ENCODE data around the gene RETN. TPM values are rescaled to one million over a fixed set of nuclear protein-coding genes. Genes with fewer than 3 reads are reported as not detected.

The RETN gene
- total and polyA plus RNA-seq, 2 of the 8 experiments (the other 6 are each of a cell fraction or from before 2014, with no cell fraction given): not detected

- H3K9ac ChIP-seq (replicated peaks in 1 of 4; ENCODE audit: extremely low read depth in 1 of 4, low read depth in 3 of 4, low read length in 3 of 4): no peak within 1 kb of the TSS
- H4K5ac ChIP-seq (ENCODE audit: insufficient read length, low read depth, low read length): no peak within 1 kb of the TSS
- no peak within 1 kb of the TSS for H2BK20ac ChIP-seq (ENCODE audit: low read length)
- H3K14ac ChIP-seq (ENCODE audit: insufficient read length): no peak within 1 kb of the TSS
- H3K23me2 ChIP-seq (ENCODE audit: low read depth, low read length): peaks cover 14% of the 10 kb centered on the region
- no peak within 1 kb of the TSS for H3K4me2 ChIP-seq (ENCODE audit: insufficient read depth in 1 of 2, low read depth in 2 of 2, low read length in 2 of 2)
- no peak within 1 kb of the TSS for H3K18ac ChIP-seq (ENCODE audit: extremely low read depth, low read length)
- no peaks in the 10 kb centered on the region for H3K9me3 ChIP-seq (ENCODE audit: insufficient read depth in 2 of 2, low read depth in 1 of 2, low read length in 1 of 2)
- no peaks in the 10 kb centered on the region; a peak in 2 of 8 replicates for H3K36me3 ChIP-seq (ENCODE audit: control insufficient read depth in 2 of 4, insufficient read depth in 4 of 4, low read length in 3 of 4)
- peaks cover 3 to 19% (median 16%) of the 10 kb centered on the region in 4 experiments for H3K27me3 ChIP-seq (replicated peaks in 1 of 4; ENCODE audit: control insufficient read depth in 3 of 4, extremely low read depth in 1 of 4, insufficient read depth in 3 of 4, low read length in 3 of 4)
- H3K56ac ChIP-seq (replicated peaks; ENCODE audit: insufficient read length, low read depth, low read length): no peak within 1 kb of the TSS
- 56% methylated on average over 2 of the region's 2 CpGs; no CpG with 5 or more reads in 1 of the 2 experiments for WGBS, 2 experiments (ENCODE audit: extremely low coverage in 1 of 2, insufficient coverage in 1 of 2, insufficient read length in 1 of 2, insufficient replicate concordance in 2 of 2, low coverage in 1 of 2, low lambda C conversion rate in 2 of 2, missing lambda C conversion rate in 1 of 2)
- H4K91ac ChIP-seq (replicated peaks; ENCODE audit: insufficient read length, low read length): no peak within 1 kb of the TSS
- POLR2A ChIA-PET (ENCODE audit: partially characterized antibody): interaction anchor here (0.7 to 5.7 kb wide), 4 partner anchors 9 to 44 kb away, joined by 3 to 34 read pairs (median 4); no protein-coding TSS in a partner anchor
- H3K4me1 ChIP-seq (replicated peaks in 1 of 4; ENCODE audit: control insufficient read depth in 3 of 4, insufficient read depth in 4 of 4, low read length in 3 of 4): peaks cover 0 to 9% (median 3%) of the 10 kb centered on the region in 4 experiments; a peak in 5 of 7 replicates
- H4K20me1 ChIP-seq (replicated peaks in 1 of 2; ENCODE audit: control insufficient read depth in 1 of 2, insufficient read depth in 2 of 2, low read length in 2 of 2): peaks cover 3 to 4% of the 10 kb centered on the region in 2 experiments
- no peak within 1 kb of the TSS for H2AK5ac ChIP-seq (ENCODE audit: low read depth, low read length)
- TF ChIP-seq POLR2A (IDR thresholded peaks at IDR 0.05; ENCODE audit: control extremely low read depth in 1 of 2, low read depth in 2 of 2, low read length in 2 of 2): peak in 1 of 2 experiments; percentile 58; a peak in 1 of 3 replicates
- TF ChIP-seq JUND (IDR thresholded peaks at IDR 0.05; ENCODE audit: low read length): no peak
- DNase-seq (ENCODE audit: low read depth in 1 of 2, low spot score in 2 of 2) (no peak), FAIRE-seq (no peak)
- H3K79me2 ChIP-seq (ENCODE audit: control insufficient read depth in 1 of 2, insufficient read depth in 2 of 2, low read length in 2 of 2): peaks cover 3 to 20% of the 10 kb centered on the region in 2 experiments; a peak in 3 of 4 replicates
- no peak within 1 kb of the TSS for H3K4me3 ChIP-seq (ENCODE audit: extremely low read depth in 1 of 4, insufficient read depth in 2 of 4, low read depth in 3 of 4, low read length in 4 of 4)
- no peak within 1 kb of the TSS for H2BK12ac ChIP-seq (ENCODE audit: low read depth, low read length)
- H3K23ac ChIP-seq (ENCODE audit: insufficient read length): no peak within 1 kb of the TSS
- H3K4ac ChIP-seq (replicated peaks; ENCODE audit: insufficient read length, low read depth, low read length): no peak within 1 kb of the TSS
- no peak within 1 kb of the TSS for H2AFZ ChIP-seq (ENCODE audit: low read length)
- H2BK15ac ChIP-seq (ENCODE audit: low read length): no peak within 1 kb of the TSS
- no peak within 1 kb of the TSS for H2BK120ac ChIP-seq (replicated peaks; ENCODE audit: low read depth, low read length)
- H4K8ac ChIP-seq (ENCODE audit: extremely low read depth, insufficient read depth, low read length): no peak within 1 kb of the TSS
- CTCF ChIA-PET (ENCODE audit: partially characterized antibody): interaction anchor here (1.0 to 1.6 kb wide), 3 partner anchors 25 to 166 kb away, joined by 3 to 7 read pairs (median 4); no protein-coding TSS in a partner anchor
- peaks cover 8% of the 10 kb centered on the region for H3K79me1 ChIP-seq (ENCODE audit: low read depth, low read length)
- no peak within 1 kb of the TSS for H2BK5ac ChIP-seq (ENCODE audit: low read depth, low read length)
- H3K27ac ChIP-seq (ENCODE audit: low read depth, low read length): no peak within 1 kb of the TSS
Measured at GRCh38 chr19:7633698-7634097, 35.2 kb upstream of the RETN start, which contains the start of gene PCP2. PCP2 (minus strand) TSS chr19:7633719; CDS start chr19:7633457, 262 bp downstream.

Data from H1 (cell line).